HG03520 (cell line): ENCODE measurements around the gene CRYBB3.
"Not testable (repeated sequence)": the region's sequence is repeated elsewhere in the genome, so short reads cannot be mapped to it uniquely, and the experiment has no call there.

Experiments used
- ATAC-seq: cut with Tn5 transposase; IDR thresholded peaks from one replicate; pipeline ENCODE4 v1.9.1; 2021; ENCODE audit warnings: mild to moderate bottlenecking, moderate library complexity; ENCODE audit not compliant: unreplicated experiment

CRYBB3 gene

GRCh38 chr22:25238058-25238457 lies 38.4 kb downstream of the CRYBB3 start:
- ATAC-seq: not testable (repeated sequence)

GRCh38 chr22:25255169-25255568 lies 55.5 kb downstream of the CRYBB3 start:
- not testable (repeated sequence) for ATAC-seq
